NB4 (cell line): ENCODE measurements around the gene PPRC1.
"Not testable (repeated sequence)": the region's sequence is repeated elsewhere in the genome, so short reads cannot be mapped to it uniquely, and the experiment has no call there.

ENCODE experiments used
- DNase-seq: peaks from one replicate; pipeline ENCODE4 v3.0.0; 2010; ENCODE audit warnings: low read depth
- H3K4me3 ChIP-seq: one replicate; pipeline ENCODE4 v1.5.1; 2011; ENCODE audit warnings: mild to moderate bottlenecking, low read depth, low read length, moderate library complexity
- MYC ChIP-seq: IDR thresholded peaks from 2 replicates; pipeline ENCODE4 v1.6.1; 2011; ENCODE audit warnings: low read depth, low read length
- POLR2A ChIP-seq: IDR thresholded peaks from 2 replicates; pipeline ENCODE4 v1.6.1; 2011; ENCODE audit warnings: mild to moderate bottlenecking; ENCODE audit not compliant: insufficient read length; ENCODE audit errors: extremely low read depth
- TF ChIP-seq, protein P1 (sequence below): IDR thresholded peaks from 2 replicates; pipeline ENCODE4 v1.6.1; 2011; ENCODE audit warnings: low read depth, low read length
- TF ChIP-seq, protein P2 (sequence below): IDR thresholded peaks from one replicate; pipeline ENCODE4 v1.5.1; 2012; ENCODE audit warnings: low read depth, low read length

Gene PPRC1

DNA sequence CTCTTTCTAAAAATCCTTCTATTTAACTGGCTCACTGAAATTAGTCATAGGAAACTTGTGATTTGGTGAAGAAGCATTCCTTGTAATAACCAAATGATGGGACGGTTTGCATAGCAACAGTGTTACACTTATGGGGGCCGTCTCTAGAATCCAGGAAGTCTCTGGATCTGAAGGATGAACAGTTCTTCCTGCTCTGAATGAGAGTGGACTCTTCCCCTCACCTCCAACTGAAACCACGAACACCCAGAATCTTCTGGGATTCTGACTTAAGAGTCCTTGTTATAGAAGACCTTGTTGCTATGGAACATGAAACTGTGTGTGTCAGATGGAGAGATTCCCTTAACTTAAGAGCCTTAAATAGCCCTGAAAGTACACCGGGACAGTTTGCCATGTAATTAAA, 42.6 kb downstream of the PPRC1 start:
- H3K4me3 ChIP-seq, result no peak overlapping the region
- no peak for DNase-seq
- TF ChIP-seq, protein P1, sequence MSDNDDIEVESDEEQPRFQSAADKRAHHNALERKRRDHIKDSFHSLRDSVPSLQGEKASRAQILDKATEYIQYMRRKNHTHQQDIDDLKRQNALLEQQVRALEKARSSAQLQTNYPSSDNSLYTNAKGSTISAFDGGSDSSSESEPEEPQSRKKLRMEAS, result no peak
- TF ChIP-seq, protein P2, sequence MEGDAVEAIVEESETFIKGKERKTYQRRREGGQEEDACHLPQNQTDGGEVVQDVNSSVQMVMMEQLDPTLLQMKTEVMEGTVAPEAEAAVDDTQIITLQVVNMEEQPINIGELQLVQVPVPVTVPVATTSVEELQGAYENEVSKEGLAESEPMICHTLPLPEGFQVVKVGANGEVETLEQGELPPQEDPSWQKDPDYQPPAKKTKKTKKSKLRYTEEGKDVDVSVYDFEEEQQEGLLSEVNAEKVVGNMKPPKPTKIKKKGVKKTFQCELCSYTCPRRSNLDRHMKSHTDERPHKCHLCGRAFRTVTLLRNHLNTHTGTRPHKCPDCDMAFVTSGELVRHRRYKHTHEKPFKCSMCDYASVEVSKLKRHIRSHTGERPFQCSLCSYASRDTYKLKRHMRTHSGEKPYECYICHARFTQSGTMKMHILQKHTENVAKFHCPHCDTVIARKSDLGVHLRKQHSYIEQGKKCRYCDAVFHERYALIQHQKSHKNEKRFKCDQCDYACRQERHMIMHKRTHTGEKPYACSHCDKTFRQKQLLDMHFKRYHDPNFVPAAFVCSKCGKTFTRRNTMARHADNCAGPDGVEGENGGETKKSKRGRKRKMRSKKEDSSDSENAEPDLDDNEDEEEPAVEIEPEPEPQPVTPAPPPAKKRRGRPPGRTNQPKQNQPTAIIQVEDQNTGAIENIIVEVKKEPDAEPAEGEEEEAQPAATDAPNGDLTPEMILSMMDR, result no peak
- TF ChIP-seq MYC, result no peak
- no peak for TF ChIP-seq POLR2A

DNA sequence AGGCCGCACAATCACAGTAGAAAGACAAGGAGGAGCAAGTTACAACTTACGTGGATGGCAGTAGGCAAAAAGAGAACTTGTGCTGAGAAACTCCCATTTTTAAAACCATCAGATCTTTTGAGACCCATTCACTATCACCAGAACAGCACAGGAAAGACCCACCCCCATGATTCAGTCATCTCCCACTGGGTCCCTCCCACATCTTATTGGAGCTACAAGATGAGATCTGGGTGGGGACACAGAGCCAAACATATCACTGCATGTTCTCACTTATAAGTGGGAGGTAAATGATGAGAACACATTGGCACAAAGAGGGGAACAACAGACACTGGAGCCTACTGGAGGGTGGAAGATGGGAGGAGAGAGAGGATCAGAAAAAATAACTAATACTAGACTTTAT, 51.8 kb downstream of the PPRC1 start:
- no peak overlapping the region for H3K4me3 ChIP-seq
- DNase-seq, result no peak
- TF ChIP-seq POLR2A, result no peak
- TF ChIP-seq, protein P1, result no peak

DNA sequence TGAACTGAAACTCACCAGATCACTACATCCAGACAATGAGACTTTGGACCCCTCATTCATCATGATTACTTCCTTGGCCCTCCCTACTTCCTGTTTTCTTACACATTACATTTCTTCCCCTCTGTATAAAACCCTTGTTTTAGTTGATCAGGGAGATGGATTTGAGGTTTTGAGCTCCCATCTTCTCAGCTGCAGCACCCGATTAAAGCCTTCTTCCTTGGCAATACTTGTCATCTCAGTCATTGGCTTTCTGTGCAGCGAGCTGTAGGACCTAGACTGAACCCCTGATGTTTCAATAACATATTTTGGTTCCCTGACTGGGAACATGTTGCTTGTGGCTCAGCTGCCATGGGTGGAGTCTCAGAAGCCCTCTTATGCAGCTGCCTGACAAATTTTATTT, 52.4 kb downstream of the PPRC1 start:
- no peak overlapping the region for H3K4me3 ChIP-seq
- TF ChIP-seq, protein P1, result no peak
- TF ChIP-seq POLR2A (no peak), MYC (no peak)
- TF ChIP-seq, protein P2, result no peak
- no peak for DNase-seq

DNA sequence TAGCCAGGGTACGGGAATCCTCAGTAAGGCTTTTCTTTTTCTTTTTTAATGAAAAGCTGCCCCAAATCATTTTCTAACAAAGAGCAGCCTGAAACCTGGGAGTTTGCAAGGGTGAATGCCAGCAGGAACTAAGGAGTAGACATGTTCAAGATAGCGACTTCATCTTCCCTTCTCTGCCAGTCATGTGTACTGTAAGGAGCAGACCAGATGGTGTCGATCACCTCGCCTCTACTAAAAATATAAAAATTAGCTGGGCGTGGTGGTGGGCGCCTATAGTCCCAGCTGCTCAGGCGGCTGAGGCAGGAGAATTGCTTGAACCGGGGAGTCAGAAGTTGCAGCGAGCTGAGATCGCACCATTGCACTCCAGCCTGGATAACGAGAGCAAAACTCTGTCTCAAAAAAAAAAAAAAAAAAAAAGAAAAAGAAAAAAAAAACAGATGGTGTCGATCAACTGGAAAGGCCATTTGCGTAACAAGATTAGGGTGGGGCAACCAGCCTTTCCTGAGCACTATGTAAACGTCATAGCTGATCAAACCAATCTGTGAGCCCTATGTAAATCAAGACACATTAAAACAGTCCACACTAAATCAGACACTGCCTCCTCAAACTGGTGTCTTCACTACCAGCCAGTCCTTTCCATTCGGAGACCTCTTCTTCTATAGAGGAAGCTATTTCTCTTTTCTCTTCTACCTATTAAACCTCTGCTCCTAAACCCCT, 53.1 kb downstream of the PPRC1 start:
- TF ChIP-seq POLR2A, result no peak
- TF ChIP-seq, protein P2, result no peak
- TF ChIP-seq MYC, result no peak
- TF ChIP-seq, protein P1, result no peak
- peak; percentile 29 for DNase-seq

DNA sequence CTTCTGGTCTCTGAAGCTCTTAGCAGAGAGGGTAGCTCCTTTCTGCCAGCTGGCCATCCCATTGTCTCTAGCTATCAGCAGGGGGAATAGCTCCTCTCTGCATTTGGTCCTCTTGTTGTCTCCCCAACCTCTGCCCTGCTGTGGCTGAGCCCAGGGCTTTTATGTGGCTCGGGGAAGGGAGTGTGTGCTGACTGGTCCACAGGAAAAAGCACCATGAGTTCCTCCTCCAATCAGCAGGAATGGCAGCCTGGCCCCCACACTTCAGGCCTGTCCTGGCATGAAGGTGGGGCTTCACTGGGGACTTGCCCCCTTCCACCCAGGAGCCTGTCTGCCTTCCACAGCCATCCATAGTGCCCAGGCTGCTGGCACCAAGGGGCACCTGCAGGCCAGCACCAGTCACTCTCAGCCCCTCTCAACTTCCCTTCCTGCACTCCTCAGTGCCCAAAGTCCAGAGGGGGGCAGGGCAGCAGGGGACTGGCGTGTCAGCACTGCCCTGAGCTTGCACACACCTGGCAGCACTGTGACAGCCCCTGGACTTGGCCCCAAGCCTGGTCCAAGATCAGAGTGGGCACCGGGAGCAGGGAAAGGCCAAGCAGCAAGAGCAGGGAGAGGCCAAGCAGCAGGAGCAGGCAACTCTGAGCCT, 55.6 kb downstream of the PPRC1 start:
- DNase-seq, result no peak
- no peak for TF ChIP-seq POLR2A
- TF ChIP-seq MYC, result no peak
- TF ChIP-seq, protein P1, result no peak
- TF ChIP-seq, protein P2, result no peak
- no peak overlapping the region for H3K4me3 ChIP-seq

More for the DNA sequence above, 53.1 kb downstream of the PPRC1 start:
- no peak overlapping the region for H3K4me3 ChIP-seq

DNA sequence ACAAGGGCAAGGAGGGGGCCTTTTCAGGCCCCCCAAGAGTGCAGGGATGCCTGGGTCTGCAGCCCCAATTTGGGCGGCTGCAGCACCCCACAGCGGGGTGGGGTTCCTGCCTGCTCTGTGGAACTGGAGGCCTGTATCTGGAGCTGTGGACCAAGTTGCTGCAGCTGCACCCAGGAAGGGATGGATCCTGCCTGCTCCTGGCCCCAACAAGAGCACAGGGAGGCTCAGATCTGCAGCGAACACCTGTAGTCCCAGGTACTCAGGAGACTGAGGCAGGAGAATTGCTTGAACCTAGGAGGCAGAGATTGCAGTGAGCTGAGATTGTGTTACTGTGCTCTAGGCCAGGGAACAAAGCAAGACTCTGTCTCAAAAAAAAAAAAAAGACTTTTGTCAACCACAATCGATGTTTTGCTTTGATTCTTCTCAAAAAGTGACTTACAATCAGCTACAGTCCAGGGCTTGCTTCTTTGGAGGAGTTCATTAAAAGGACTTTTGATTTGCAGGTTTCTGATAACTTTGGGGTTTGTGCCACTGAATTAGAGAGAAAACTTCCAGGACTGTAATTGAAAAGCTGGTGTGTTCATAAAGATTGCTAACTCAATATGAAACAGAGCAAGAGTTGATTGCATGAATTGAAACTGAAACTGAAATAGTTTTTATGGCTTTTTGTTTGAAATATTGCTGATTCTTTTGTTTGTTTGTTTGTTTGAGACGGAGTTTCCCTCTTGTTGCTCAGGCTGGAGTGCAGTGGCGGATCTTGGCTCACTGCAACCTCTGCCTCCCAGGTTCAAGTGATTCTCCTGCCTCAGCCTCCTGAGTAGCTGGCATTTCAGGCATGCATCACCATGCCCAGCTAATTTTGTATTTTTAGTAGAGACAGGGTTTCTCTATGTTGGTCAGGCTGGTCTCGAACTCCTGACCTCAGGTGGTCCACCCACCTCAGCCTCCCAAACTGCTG, 56.4 kb downstream of the PPRC1 start:
- not testable (repeated sequence) for DNase-seq, H3K4me3 ChIP-seq
